GM12865 (cell line): ENCODE results near the gene NCOA3.

ENCODE experiments used
- DNase-seq: peaks from one replicate; pipeline ENCODE4 v3.0.0; 2010; ENCODE audit warnings: low read depth
- H3K4me3 ChIP-seq: 2 replicates; pipeline ENCODE4 v1.5.1; 2011; ENCODE audit warnings: mild to moderate bottlenecking, low read depth, low read length, control low read depth
- TF ChIP-seq, protein P1 (sequence below): IDR thresholded peaks from 2 replicates; pipeline ENCODE4 v1.5.1; 2011; ENCODE audit warnings: low read length, control low read depth, low read depth, inconsistent platforms; ENCODE audit not compliant: insufficient read depth; ENCODE audit errors: missing control alignments

Gene NCOA3

DNA sequence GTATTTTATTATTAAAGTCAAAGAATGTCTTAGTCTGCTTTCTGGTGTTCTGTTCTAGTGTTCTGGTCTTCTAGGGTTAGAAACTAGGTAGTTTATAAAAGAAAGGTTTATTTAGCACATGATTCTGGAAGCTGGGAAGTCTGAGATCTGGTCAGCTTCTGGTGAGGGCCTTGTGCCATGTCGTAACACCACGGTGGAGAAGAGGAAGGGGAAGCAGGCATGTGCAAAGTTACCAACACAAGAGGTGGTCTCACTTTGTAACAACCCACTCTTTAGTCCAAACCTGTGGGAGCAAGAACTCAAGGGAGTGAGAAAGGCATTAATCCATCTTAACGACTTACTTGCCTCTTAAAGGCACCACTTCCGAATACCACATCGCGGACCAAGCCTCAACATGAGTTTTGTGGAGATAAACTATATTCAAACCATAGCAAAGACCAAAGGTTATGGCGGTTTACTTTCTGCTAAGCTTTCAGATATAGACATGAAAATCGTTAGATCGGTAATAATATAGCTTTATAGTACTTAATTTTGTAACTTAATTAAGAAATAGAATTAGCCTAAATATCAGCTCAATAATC is 99.4 kb downstream of the NCOA3 start:
- H3K4me3 ChIP-seq, result no peak overlapping the region
- TF ChIP-seq, protein P1, sequence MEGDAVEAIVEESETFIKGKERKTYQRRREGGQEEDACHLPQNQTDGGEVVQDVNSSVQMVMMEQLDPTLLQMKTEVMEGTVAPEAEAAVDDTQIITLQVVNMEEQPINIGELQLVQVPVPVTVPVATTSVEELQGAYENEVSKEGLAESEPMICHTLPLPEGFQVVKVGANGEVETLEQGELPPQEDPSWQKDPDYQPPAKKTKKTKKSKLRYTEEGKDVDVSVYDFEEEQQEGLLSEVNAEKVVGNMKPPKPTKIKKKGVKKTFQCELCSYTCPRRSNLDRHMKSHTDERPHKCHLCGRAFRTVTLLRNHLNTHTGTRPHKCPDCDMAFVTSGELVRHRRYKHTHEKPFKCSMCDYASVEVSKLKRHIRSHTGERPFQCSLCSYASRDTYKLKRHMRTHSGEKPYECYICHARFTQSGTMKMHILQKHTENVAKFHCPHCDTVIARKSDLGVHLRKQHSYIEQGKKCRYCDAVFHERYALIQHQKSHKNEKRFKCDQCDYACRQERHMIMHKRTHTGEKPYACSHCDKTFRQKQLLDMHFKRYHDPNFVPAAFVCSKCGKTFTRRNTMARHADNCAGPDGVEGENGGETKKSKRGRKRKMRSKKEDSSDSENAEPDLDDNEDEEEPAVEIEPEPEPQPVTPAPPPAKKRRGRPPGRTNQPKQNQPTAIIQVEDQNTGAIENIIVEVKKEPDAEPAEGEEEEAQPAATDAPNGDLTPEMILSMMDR, result no peak
- no peak for DNase-seq

- TF ChIP-seq, protein P1, result no peak
- DNase-seq, result no peak
- no peak overlapping the region for H3K4me3 ChIP-seq
Measured at GRCh38 chr20:47603260-47603659, 101.6 kb downstream of the NCOA3 start.

GRCh38 chr20:47605673-47606413 is 104.2 kb downstream of the NCOA3 start:
- no peak for DNase-seq
- H3K4me3 ChIP-seq, result no peak overlapping the region
- TF ChIP-seq, protein P1, result no peak

DNA sequence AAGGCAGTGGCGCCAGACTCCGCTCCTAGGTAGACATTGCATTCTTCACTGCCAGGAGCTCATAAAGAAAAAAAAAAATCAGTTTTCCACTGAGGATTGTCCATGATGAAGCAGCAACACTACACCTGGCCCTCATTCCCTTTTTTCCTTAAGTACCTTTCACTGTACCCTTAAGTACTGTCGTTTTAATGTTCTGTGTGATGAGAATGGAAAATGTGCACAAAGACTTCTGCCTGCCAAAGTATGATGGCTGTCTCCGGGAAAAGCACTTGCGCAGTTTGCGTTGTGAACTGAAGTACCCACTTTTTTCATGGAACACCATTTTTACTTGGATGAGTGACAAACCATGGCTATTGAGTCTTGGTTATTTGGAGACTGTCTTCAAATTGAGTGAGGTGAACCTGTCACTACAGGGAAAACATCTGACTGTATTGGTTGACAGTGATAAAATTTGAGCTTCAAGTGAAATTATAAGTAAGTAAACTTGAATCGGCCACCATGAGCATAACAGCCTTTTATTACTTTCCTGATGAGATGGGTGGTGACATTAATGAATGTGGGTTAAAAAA is 104.8 kb downstream of the NCOA3 start:
- DNase-seq, result no peak
- H3K4me3 ChIP-seq, result no peak overlapping the region
- TF ChIP-seq, protein P1, result no peak

DNA sequence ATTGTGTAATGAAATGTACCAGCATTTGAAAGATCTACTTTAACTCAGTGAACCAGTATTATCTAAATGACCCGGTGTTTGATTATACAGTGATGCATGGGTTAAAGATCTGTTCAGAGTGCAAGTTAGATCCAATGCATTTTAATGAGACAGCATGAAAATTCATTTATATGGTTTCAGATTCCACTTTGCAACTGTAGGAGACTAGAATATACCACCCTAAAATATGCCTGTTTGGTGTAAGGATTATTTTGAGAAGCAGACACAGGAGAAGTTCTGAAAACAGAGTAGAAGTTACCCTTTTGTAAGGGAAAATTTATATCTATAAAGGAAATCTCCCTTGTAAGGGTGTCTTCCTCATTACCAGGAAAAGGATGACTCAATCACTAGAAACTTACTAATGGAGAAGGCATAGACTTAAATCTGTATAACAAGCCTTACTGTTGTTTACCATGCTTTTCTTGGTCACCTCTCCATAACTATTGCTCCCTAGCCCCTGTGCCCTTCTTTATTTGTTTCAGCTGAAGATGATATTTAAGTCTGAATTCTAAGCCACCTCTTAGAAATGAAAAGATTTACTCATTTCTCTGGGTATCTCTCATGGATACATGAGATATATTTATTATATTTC is 105.4 kb downstream of the NCOA3 start:
- DNase-seq, result no peak
- TF ChIP-seq, protein P1, result no peak
- no peak overlapping the region for H3K4me3 ChIP-seq

DNA sequence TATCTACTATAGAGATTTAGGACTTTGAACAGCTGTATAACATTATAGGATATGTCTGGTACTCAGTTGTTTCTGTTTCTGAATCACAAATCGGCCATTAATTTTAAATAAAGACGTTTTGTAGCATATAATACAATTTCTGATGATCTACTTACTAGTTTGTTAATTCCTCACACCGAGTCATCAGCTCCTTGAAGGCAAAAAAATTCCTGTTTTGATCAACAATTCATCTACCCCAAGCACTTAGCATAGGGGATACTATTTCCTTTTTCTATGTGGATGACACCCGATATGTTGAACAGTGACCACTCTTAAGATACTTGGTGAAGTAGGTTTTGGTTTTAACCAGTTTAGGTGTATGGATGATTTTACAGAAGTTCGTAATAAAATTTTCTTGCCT is 107.3 kb downstream of the NCOA3 start:
- TF ChIP-seq, protein P1, result no peak
- no peak for DNase-seq
- no peak overlapping the region for H3K4me3 ChIP-seq
